Measurements from ENCODE around the gene SCT.

Gene SCT

GRCh38 chr11:621838-622237, 5.1 kb downstream of the SCT start:
- no peak for DNase-seq

DNA sequence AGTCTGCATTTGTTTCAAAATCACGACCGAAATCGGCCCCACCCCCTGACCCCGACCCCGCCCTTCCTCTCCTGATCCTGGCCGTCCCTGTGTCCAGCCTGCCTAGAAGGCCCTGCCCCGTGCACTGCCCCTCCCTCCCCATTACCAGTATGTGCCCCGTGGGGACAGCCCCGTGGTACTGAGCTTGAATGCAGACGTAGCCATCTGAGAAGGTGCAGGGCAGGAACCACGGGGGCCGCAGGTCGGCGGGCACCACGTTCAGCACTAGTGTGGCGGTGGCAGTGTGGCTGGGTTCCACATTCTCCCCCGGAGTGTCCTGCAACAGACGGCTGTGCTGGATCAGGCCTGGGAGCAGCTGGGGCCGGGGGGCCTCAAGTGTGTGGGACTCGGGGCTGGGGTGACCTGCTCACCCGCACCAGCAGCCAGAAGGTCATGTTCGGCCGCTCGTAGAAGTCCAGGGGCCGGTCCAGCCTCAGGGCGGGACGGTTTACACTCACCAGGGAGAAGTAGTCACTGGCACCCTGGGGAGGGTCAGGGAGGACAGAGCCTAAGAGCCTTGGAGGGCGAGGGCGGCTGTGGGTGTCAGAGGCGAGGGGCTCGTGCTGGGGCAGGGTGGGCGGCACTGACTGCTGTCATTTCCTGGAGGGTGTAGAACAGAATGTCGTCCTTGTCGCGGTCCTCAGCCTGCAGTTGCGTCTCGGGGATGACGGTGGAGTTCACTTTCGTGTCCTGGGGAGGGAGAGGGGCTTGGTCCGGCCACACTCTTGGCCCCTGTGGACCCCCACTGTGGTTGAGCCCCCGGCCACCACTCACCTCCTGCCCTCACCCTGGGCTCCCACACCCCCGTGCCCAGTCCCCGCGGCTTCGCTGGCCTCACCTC, 5.8 kb downstream of the SCT start:
- peak; percentile 31 for DNase-seq

DNA sequence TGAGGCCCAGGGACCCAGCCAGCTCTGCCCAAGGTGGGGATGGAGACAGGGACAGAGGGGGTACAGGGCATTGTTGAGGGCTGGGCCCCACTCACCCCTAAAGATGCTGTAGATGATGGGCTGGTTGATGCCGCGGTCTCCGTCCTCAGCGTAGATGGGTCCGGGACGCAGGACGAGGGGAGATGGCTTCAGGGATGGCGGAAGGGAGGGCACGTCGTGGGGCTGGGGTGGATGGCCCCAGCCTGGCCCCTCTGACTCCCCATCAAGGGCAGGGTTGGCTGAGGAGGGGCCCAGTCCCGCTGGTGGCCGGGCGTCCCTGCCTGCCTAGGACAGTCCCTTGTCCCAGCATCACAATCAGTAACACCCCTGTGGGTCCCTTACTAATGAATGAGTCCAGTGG, 6.8 kb downstream of the SCT start:
- DNase-seq: no peak

- DNase-seq: no peak
These were observed 7.3 kb downstream of the SCT start for GRCh38 chr11:619628-620050.

DNA sequence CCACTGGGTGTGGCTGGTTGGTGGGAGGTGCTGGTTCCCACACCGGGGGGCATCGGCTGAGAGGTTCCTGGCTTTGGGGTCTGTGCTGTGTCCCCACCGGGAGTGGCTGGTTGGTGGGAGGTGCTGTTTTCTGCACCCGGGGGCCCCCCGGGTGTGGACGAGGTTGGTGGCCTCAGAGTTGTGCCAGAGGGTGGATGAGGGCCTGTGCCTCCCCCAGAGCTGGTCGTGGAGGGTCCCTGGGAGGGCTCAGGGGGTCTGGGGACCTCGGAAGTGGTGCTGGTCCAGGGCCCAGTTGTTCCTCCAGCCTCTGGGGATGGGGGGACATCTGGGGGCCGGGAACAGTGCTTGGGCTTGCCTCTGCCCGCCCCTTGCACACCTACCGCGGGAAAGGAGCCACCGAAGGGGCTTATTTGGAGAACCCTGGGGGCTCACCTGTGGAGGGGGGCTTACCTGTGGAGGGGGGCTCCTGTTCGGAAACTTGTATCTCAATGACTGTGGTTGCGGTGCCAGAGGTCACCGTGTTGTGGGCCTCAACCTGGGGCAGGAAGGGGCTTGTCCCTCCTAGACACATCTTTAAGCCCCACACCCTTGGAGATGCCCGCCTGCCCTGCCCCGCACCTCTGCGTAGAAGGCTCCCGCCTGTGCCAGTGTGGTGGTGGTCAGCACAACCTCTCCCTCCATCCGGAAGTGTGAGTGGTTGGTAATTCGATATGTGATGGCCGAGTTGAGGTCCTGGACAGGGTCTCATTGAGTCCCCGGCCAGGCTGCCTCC, 7.9 kb downstream of the SCT start:
- DNase-seq: no peak

DNA sequence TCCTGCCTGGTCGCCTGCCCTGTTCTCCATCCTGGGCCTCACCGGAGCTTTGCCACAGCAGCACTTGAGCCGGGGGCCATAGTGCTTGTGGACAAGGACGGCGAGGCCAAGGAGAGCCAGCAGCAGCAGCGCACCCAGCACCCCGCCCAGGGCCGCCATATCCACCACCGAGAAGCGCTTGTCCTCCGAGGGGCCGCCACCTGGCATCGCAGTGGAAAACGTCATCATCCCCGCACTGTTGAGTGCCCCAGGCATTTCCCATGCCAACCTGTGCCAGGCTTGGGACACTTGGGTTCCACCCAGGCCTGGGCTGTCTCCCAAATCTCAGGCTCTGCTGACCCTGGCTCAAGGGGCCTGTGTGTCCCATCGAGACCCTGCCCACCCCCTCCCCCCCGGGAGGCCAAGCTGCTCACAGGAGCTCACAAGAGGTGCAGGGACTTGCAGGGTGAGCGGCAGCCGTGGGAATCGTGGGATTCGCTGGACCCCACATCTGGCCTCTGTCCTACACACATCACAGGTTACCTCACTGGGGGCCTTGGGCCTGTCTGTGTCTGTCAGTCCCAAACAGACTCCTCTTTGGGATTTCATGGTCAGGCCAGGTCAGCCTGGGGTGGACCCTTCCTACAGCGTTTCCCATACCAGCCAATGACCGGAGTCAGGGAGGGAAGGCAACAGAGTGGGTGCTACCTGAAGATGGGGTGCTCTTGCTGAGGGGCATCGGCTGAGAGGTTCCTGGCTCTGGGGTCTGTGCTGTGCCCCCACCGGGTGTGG, 8.9 kb downstream of the SCT start:
- DNase-seq: no peak

- DNase-seq: no peak
These were observed 9.6 kb downstream of the SCT start for GRCh38 chr11:617199-617911.

DNA sequence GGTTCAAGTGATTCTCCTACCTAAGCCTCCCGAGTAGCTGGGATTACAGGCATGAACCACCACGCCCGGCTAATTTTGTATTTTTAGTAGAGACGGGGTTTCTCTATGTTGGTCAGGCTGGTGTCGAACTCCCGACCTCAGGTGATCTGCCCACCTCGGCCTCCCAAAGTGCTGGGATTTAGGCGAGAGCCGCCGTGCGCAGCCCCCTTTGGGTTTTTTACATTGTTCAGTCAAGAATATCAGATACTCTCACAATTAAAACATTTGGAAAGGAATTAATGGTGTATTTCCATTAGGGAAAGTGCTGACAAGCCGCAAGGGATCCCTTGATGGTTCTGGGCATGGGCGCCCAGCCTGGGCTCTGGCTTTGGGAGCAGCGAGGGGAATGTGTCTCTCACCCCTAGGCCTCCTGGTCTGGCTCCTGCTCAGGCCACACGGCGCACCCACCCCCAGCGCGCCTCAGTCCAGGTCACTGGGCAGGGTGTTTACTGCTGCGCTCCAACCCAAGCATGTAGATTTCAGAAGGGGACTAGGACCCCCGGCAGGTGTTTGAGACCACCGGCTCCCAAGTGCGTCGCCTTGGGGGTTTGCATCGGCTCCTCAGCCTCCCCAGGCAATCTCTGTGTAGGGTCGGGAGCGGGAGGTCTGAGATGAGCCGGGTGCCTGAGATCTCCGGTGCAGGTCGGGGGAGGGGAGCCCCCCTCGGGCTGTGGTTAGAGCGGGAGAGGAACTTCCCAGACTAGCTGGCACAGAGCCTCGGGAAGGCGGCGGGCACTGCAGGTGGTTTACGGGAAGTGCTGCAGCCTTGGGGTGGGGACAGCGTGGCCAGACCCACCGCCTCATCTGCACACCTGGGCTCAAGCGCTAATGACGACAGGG, 10.4 kb downstream of the SCT start:
- DNase-seq: no peak

DNA sequence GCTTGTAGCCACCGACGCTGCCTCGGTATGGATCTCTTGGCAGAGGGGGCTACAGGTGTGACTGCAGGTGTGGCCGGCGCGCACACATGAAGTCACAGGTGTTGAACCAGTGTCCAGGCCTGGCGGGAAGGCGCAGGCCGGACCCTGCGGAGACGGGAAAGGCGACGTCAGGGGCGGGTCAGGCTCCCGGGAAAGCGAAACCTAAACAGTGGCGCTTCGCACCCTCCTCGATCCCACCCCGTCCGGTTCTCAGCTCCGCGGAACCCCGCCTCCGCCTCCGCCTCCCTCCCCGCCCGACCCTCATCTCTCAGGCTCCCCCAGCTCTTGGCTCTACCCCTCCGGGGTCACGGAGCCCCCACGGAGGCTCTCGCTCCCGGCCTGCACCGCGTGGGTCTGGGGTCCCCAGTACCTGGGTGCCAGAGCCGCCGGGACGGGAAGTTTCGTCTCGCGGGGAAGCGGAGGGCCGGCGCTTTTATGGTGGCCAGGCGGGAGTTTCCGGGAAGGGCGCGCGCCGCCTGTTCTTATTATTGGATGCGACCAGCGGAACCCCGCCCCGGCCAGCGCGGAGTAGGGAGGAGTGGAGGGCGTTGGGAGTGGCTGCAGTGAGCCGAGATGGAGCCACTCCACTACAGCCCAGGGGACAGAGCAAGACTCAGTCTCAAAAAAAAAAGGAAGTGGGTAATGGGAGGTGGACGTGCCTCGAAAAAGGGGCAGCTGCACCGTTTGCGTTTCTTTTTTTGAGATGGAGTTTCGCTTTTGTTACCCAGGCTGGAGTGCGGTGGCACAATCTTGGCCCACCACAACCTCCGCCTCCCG, 11.3 kb downstream of the SCT start, which contains the start of gene IRF7:
IRF7 (minus strand) TSS at position 447 of the 816 bp plus-strand sequence. CDS start 586 bp downstream, outside the sequence.
- DNase-seq: peak; percentile 99

DNA sequence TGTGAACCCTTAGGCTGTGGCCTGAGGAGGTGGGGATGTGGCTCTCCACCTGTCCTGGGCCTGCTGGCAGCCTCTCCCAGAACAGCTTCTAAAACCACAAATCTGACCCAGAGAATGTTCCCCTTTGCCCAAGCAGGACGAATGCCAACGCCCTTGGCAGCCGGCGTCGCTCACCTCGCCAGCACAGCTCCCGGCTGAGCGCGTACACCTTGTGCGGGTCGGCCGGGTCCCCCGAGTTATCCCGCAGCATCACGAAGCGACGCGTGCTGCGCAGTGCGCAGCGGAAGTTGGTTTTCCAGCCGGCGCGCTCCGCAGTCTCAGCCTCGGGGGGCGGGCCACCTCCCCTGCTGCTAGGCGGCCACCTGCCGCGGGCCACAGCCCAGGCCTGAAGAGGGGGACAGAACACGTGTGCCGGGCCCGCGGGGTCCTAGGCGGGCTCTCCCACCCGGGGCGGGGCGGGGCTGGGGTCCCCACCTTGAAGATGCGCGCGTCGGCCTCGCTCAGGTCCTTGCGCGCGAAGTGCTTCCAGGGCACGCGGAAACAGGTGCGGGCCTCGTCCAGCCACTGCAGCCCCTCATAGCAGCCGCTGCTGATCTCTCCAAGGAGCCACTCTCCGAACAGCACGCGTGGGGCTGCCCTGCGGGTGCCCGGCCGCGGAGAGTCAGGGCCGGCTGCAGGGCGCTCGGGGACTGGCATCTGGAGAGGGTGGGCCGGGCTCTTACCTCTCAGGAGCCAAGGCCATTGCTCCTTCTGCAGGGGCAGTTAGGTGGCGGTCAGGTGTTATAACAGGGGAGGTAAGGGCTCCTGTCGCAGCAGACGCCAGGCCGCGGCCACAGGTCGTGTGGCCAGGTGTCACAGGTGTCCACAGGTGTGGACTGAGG, 12.1 kb downstream of the SCT start:
- DNase-seq: peak; percentile 19

DNA sequence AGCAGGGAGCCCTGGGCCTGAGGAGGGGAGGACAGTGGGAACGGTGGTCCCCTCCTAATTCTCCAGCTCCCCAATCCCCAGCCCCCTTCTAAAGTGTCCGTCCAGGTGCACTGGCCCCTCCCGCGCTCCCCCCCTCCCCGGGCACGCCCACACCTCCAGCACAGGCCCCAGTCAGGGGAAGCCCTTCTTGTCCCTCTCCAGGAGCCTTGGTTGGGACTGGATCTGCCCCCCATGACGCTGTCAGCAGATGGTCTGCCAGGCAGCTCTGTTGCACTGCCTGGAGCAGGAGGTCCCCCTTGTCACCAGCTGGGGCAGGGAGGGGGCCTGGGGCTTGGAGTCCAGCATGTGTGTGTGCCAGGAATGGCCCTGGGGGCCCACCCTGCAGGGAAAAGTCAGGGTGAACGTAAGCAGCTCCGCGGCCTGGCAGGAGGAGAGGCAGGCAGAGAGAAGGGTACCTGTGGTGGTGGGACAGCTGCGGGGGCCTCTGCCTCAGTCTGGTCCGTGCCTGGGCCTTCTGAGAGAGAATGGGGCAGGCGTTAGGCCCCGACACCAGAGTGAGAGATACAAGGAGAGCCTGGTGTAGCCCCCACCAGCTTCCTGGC, 12.9 kb downstream of the SCT start:
- no peak for DNase-seq

DNA sequence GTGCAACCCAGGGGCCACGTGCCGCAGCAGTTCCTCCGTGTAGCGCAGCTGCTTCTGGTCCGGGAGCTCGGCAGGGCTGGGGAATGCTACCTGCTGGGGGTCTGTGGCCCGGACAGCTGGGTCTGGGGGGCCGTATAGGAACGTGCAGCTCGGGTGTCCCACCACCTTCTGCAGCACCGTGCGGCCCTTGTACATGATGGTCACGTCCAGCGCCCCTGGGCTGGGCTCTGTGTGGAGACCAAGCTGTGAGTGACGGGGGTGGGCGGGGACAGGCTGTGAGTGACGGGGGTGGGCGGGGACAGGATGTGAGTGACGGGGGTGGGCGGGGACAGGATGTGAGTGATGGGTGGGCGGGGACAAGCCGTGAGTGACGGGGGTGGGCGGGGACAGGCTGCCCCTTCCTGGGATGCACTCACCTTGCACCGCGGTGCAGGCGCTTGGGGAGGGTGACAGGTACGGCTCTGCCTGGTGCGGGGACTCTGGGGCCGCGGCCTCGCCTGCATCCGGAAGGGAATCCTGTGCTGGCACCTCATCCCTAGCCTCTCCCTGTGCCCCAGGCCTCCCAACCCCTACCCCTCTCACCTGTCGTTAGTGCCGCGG, 13.5 kb downstream of the SCT start:
- peak; percentile 84 for DNase-seq

- DNase-seq: no peak
These were observed 14.1 kb downstream of the SCT start for GRCh38 chr11:612961-613300.

GRCh38 chr11:612201-612960, 14.6 kb downstream of the SCT start:
- DNase-seq: peak; percentile 44

GRCh38 chr11:611001-611996, 15.7 kb downstream of the SCT start:
- DNase-seq: no peak

- DNase-seq: no peak
These were observed 16.7 kb downstream of the SCT start for GRCh38 chr11:610146-610801.
